ENCODE data around the gene TNRC6A.
"Not testable (repeated sequence)": the region's sequence is repeated elsewhere in the genome, so short reads cannot be mapped to it uniquely, and the experiment has no call there.

Gene TNRC6A

GRCh38 chr16:24729243-24729950 is at the start of gene TNRC6A:
Gene TNRC6A, plus strand, starts transcription at chr16:24729651. Its CDS starts 191 bp downstream, at chr16:24729842.
- DNase-seq, result peak; percentile 92

DNA sequence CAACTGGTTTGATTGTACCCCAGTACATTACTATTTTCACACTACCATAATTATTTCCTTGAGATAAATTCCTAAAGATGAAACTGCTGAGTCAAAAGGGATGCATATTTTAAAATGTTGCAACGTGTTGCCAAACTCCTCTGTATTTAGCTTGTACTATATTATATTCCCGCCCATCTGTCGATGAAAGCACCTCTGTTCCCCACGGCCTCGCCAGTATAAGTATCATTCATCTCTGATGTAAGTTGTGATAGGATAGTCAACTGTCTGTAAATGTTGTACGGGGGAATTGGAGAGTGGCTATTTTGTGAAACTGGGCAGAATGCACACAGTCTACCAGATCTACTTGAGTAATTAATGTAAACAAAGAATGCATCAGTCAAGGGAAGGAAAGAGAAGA is 47.7 kb upstream of the TNRC6A start:
- no peak for DNase-seq

DNA sequence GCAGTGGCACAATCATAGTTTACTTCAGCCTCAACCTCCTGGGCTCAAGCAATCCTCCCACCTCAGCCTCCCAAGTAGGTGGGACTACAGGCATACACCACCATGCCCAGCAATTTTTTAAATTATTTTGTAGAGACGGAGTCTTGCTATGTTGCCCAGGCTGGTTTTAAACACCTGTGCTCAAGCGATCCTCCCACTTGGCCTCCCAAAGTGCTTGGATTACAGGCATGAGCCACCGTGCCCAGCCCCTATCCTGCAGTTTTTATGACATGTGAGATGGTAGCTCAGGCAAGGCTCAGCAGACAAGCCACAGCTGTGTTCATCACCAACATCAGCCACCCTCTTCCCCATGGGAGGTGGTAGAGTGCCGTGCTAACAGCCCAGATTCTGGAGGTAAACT is 46.2 kb upstream of the TNRC6A start:
- DNase-seq, result no peak

GRCh38 chr16:24683847-24684493 is 45.5 kb upstream of the TNRC6A start:
- DNase-seq, result no peak

GRCh38 chr16:24685539-24686432 is 43.7 kb upstream of the TNRC6A start:
- DNase-seq, result no peak

DNA sequence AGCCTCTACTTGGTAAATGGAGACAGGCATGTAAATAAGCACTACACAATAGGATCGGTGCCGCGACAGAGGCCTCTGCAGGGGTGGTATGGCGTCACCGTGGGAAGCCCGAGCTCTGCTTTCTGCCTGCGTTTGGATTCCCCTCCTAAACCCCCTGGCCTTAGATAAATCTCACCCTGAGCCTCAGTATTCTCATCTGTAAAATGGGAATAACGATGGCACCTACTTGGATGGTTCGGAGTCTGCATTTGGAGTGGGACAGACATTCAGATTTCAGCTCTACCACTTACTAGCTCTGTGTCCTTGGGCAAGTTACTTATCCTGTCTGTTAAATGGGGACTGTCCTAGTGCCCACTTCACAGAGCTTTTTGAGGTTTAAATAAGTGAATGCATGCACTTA is 42.8 kb upstream of the TNRC6A start:
- no peak for DNase-seq

- DNase-seq, result no peak
Measured at GRCh38 chr16:24688359-24688758, 41.1 kb upstream of the TNRC6A start.

- no peak for DNase-seq
Measured at GRCh38 chr16:24689128-24689527, 40.3 kb upstream of the TNRC6A start.

DNA sequence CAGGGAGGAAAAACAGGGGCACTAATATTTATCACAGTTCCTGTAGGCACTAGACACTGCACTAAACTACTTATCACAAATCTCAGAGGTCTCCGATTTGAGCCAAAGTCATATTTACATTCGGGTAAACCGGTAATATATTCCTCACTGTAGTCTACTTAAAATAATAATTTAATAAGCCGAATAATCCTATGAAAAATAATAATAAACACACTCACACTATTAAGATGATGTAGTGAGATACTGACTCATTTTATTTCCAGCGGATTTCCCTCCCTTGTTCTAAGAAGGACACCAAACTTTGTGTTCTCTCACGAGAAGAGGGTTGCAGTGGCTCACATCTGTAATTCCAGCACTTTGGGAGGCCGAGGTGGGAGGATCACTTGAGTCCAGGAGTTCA is 36.6 kb upstream of the TNRC6A start:
- DNase-seq, result no peak

GRCh38 chr16:24694931-24695330 is 34.5 kb upstream of the TNRC6A start:
- DNase-seq, result no peak

GRCh38 chr16:24696699-24697098 is 32.8 kb upstream of the TNRC6A start:
- no peak for DNase-seq

DNA sequence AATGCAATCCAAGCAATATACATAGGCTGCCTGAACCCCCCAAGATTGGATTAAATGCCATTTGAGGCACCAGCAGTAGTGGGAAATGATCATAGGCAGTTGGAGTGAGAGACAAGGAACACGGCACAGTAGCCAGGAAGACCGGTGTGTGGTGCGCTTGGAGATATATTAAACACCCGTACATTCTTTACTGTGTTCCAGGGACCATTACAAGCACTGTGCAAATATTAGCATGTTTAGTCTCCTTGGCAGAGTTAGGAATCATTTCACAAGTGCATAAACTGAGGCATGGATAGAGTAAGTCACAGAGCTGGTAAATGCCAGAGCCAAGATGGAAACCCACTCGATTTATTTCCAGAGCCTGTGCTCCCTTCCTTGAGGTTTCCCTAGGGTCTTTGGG is 31.1 kb upstream of the TNRC6A start:
- DNase-seq, result no peak

- no peak for DNase-seq
Measured at GRCh38 chr16:24699151-24699723, 30.2 kb upstream of the TNRC6A start.

GRCh38 chr16:24700549-24701392 is 28.7 kb upstream of the TNRC6A start:
- no peak for DNase-seq

DNA sequence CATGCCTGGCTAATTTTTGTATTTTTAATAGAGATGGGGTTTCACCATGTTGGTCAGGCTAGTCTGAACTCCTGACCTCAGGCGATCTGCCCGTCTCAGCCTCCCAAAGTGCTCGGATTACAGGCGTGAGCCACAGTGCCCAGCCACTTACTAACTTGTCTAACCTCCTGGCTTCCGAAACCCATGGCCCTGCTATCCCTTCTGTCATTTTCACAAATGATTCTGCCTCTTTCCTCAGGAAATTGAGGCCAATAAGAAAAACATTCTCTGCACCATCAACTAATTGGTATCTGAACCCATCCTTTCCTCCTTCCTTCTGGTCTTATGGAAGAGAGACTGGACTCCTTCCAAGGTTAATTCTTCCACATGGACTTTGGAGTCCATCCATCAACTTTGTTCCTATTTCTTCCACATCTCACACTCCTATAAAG is 27.9 kb upstream of the TNRC6A start:
- DNase-seq, result no peak

DNA sequence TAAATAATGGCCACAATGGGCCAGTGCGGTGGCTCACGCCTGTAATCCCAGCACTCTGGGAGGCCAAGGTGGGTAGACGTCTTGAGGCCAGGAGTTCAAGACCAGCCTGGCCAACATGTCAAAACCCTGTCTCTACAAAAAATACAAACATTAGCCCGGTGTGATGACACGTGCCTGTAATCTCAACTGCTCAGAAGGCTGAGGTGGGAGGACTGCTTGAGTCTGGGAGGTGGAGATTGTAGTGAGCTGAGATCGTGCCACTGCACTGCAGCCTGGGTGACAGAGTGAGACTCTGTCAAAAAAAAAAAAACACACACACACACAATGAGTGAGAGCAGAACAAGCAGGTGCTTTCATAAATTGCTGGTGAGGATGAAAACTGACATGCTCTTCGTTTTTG is 21.7 kb upstream of the TNRC6A start:
- DNase-seq, result not testable (repeated sequence)

- no peak for DNase-seq
Measured at GRCh38 chr16:24713379-24713778, 16.1 kb upstream of the TNRC6A start.

- DNase-seq, result no peak
Measured at GRCh38 chr16:24717411-24717810, 12.0 kb upstream of the TNRC6A start.

DNA sequence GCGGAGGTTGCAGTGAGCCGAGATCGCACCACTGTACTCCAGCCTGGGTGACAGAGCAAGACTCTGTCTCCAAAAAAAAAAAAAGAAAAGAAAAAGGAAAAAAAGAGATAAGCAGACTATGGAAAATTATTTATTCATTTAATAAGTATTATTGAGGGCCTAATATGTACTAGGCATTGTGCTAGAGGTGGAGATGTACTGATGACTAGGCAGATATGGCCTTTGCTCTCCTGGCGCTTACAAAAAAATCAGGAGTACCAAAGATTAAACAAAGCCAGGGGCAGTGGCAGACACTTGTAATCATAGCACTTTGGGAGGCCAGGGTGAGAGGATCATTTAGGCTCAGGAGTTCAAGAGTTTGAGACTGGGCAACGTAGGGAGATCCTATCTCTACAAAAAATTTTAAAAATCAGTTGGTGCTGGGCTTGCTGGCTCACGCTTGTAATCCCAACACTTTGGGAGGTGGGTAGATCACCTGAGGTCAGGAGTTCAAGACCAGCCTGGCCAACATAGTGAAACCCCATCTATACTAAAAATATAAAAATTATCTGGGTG is 10.4 kb upstream of the TNRC6A start:
- DNase-seq, result no peak

GRCh38 chr16:24721830-24722238 is 7.6 kb upstream of the TNRC6A start:
- DNase-seq, result peak; percentile 75

- no peak for DNase-seq
Measured at GRCh38 chr16:24723663-24724062, 5.8 kb upstream of the TNRC6A start.

GRCh38 chr16:24728011-24728410 is 1.4 kb upstream of the TNRC6A start:
- no peak for DNase-seq
